Measurements from ENCODE around the gene CCNH.

The CCNH gene

DNA sequence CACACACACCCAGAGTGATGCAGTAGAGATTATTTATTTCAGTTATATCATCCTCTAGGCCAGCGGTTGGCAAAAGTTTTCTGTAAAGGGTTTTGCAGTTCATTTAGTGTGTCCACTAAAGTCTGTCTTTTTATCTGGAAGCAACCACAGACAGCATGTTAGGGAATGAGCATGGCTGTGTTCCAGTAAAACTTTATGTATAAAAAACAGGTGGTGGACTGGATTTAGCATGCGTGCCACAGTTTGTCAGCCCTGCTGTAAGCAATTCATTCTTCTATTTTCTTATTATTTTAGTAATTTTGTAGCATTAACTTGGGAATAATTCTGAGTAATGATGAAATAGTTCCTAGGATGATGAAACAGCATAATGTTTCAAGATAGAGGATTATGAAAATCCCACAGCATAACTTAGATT, 51.7 kb downstream of the CCNH start:
- no peak for DNase-seq (ENCODE audit: low read depth in 3 of 3)

- no peak for DNase-seq (ENCODE audit: low read depth in 3 of 3)
Observed at GRCh38 chr5:87360132-87360531, 52.6 kb downstream of the CCNH start.

DNA sequence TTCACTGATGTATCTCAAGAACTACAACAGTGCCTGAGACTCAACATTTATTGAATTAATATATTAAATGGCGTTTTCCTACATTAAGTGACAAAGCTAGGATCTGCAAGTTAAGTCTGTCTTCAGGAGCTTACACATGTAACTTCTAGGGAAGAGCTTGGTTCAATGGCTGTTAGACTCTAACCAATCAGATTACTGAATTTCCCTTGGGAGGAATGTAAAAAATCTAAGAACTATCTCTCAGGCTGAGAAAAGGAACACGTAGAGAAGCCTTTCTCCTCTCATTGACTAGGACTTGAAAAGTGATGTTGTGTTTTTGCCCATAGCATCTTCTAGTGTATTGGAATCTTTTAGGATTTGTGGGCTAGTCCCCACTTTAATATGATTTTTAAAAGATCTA, 53.6 kb downstream of the CCNH start:
- no peak for DNase-seq (ENCODE audit: low read depth in 3 of 3)

GRCh38 chr5:87354496-87354895, 58.2 kb downstream of the CCNH start:
- no peak for DNase-seq (ENCODE audit: low read depth in 3 of 3)

- DNase-seq (ENCODE audit: low read depth in 3 of 3), result no peak
Observed at GRCh38 chr5:87347841-87348240, 64.9 kb downstream of the CCNH start.

DNA sequence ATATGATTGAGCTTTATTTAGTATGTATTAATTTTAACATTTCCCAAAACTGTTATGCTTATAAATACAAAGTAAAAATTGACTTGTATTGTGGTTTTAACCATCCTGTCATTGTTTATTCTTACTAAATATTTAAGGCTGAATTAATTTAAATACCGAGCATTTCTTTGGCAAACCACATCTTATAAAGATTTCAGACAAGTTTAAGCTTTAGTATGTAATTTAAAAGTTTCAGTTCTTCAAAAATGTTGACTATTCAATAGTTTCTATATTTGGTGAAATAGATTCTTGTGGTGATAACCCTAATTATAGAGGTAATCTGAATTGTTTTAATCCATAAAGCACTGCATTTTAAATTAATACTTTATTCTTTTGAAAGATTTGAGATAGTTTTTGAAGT, 65.5 kb downstream of the CCNH start:
- DNase-seq (ENCODE audit: low read depth in 3 of 3), result no peak

All from stimulated activated CD4-positive, alpha-beta T cell treated with anti-CD3 and anti-CD28 coated beads, TNF-alpha, amount 100 ng/mL, for 24 hours (primary cell).